HEK293 (cell line): ENCODE results near the gene MFSD11.

ENCODE experiments used
- EGR2 ChIP-seq: fragments of 450-650 bp; formaldehyde crosslinking; IDR thresholded peaks from 2 replicates; pipeline ENCODE4 v1.5.1; 2016; ENCODE audit warnings: low read depth, missing biosample characterization, missing genetic modification characterization
- GLIS2 ChIP-seq: fragments of 450-650 bp; formaldehyde crosslinking; IDR thresholded peaks from 2 replicates; pipeline ENCODE4 v1.5.1; 2016; ENCODE audit warnings: missing biosample characterization, missing genetic modification characterization
- IKZF3 ChIP-seq: fragments of 450-650 bp; IDR thresholded peaks from 2 replicates; pipeline ENCODE4 v1.5.0; 2018; ENCODE audit warnings: missing biosample characterization, mild to moderate bottlenecking, missing genetic modification characterization, moderate library complexity
- KLF1 ChIP-seq: fragments of 450-650 bp; formaldehyde crosslinking; IDR thresholded peaks from 2 replicates; pipeline ENCODE4 v1.5.1; 2016; ENCODE audit warnings: missing biosample characterization, missing genetic modification characterization
- KLF9 ChIP-seq: fragments of 450-650 bp; formaldehyde crosslinking; IDR thresholded peaks from 2 replicates; pipeline ENCODE4 v1.5.1; 2016; ENCODE audit warnings: missing biosample characterization, missing genetic modification characterization, low read depth
- OVOL3 ChIP-seq: fragments of 450-650 bp; formaldehyde crosslinking; IDR thresholded peaks from 2 replicates; pipeline ENCODE4 v1.5.1; 2016; ENCODE audit warnings: missing biosample characterization, missing genetic modification characterization
- SP2 ChIP-seq: fragments of 450-650 bp; formaldehyde crosslinking; IDR thresholded peaks from 2 replicates; pipeline ENCODE4 v1.5.1; 2016; ENCODE audit warnings: missing biosample characterization, missing genetic modification characterization
- ZBTB1 ChIP-seq: fragments of 450-650 bp; formaldehyde crosslinking; IDR thresholded peaks from 2 replicates; pipeline ENCODE4 v1.5.1; 2016; ENCODE audit warnings: missing biosample characterization, missing genetic modification characterization
- ZFHX2 ChIP-seq: fragments of 450-650 bp; formaldehyde crosslinking; conservative IDR thresholded peaks from 2 replicates; pipeline ENCODE4 v1.5.1; 2016; ENCODE audit warnings: missing biosample characterization, missing genetic modification characterization
- ZFP69B ChIP-seq: fragments of 450-650 bp; formaldehyde crosslinking; IDR thresholded peaks from 2 replicates; pipeline ENCODE4 v1.5.1; 2016; ENCODE audit warnings: missing biosample characterization, missing genetic modification characterization
- ZNF10 ChIP-seq: fragments of 450-650 bp; formaldehyde crosslinking; IDR thresholded peaks from 2 replicates; pipeline ENCODE4 v1.5.1; 2017; ENCODE audit warnings: missing biosample characterization, missing genetic modification characterization
- ZNF214 ChIP-seq: fragments of 450-650 bp; formaldehyde crosslinking; IDR thresholded peaks from 2 replicates; pipeline ENCODE4 v1.5.1; 2017; ENCODE audit warnings: missing biosample characterization, mild to moderate bottlenecking, missing genetic modification characterization, borderline replicate concordance
- ZNF335 ChIP-seq: fragments of 450-650 bp; formaldehyde crosslinking; conservative IDR thresholded peaks from 2 replicates; pipeline ENCODE4 v1.5.1; 2016; ENCODE audit warnings: missing biosample characterization, missing genetic modification characterization
- ZNF423 ChIP-seq: fragments of 450-650 bp; formaldehyde crosslinking; IDR thresholded peaks from 2 replicates; pipeline ENCODE4 v1.5.1; 2016; ENCODE audit warnings: missing biosample characterization, missing genetic modification characterization
- ZNF501 ChIP-seq: fragments of 450-650 bp; formaldehyde crosslinking; IDR thresholded peaks from 2 replicates; pipeline ENCODE4 v1.5.1; 2016; ENCODE audit warnings: missing biosample characterization, missing genetic modification characterization
- ZNF629 ChIP-seq: fragments of 450-650 bp; formaldehyde crosslinking; IDR thresholded peaks from 2 replicates; pipeline ENCODE4 v1.5.1; 2017; ENCODE audit warnings: missing biosample characterization, missing genetic modification characterization
- ZNF654 ChIP-seq: fragments of 450-650 bp; formaldehyde crosslinking; IDR thresholded peaks from 2 replicates; pipeline ENCODE4 v1.5.1; 2016; ENCODE audit warnings: low read depth, missing biosample characterization, missing genetic modification characterization
- ZNF660 ChIP-seq: fragments of 450-650 bp; IDR thresholded peaks from 2 replicates; pipeline ENCODE4 v1.5.1; 2018; ENCODE audit warnings: missing biosample characterization, mild to moderate bottlenecking, missing genetic modification characterization
- ZNF707 ChIP-seq: fragments of 450-650 bp; formaldehyde crosslinking; IDR thresholded peaks from 2 replicates; pipeline ENCODE4 v1.5.1; 2016; ENCODE audit warnings: missing biosample characterization, missing genetic modification characterization
- TF ChIP-seq, protein P1 (sequence below): fragments of 450-650 bp; formaldehyde crosslinking; IDR thresholded peaks from 2 replicates; pipeline ENCODE4 v1.5.1; 2016; ENCODE audit warnings: missing biosample characterization, missing genetic modification characterization
- TF ChIP-seq, protein P2 (sequence below): fragments of 450-650 bp; formaldehyde crosslinking; IDR thresholded peaks from 2 replicates; pipeline ENCODE4 v1.5.1; 2016; ENCODE audit warnings: missing biosample characterization, missing genetic modification characterization
- TF ChIP-seq, protein P3 (sequence below): fragments of 450-650 bp; formaldehyde crosslinking; IDR thresholded peaks from 2 replicates; pipeline ENCODE4 v1.5.1; 2016; ENCODE audit warnings: missing biosample characterization, missing genetic modification characterization
- TF ChIP-seq, protein P4 (sequence below): fragments of 450-650 bp; formaldehyde crosslinking; IDR thresholded peaks from 2 replicates; pipeline ENCODE4 v1.5.1; 2016; ENCODE audit warnings: missing biosample characterization, missing genetic modification characterization, borderline replicate concordance
- TF ChIP-seq, protein P5 (sequence below): fragments of 450-650 bp; formaldehyde crosslinking; optimal IDR thresholded peaks from 2 replicates; pipeline ENCODE3; 2016; ENCODE audit warnings: missing biosample characterization, mild to moderate bottlenecking, missing genetic modification characterization
- TF ChIP-seq, protein P6 (sequence below): fragments of 450-650 bp; formaldehyde crosslinking; IDR thresholded peaks from 2 replicates; pipeline ENCODE4 v1.5.1; 2016; ENCODE audit warnings: missing biosample characterization, missing genetic modification characterization

The MFSD11 gene

DNA sequence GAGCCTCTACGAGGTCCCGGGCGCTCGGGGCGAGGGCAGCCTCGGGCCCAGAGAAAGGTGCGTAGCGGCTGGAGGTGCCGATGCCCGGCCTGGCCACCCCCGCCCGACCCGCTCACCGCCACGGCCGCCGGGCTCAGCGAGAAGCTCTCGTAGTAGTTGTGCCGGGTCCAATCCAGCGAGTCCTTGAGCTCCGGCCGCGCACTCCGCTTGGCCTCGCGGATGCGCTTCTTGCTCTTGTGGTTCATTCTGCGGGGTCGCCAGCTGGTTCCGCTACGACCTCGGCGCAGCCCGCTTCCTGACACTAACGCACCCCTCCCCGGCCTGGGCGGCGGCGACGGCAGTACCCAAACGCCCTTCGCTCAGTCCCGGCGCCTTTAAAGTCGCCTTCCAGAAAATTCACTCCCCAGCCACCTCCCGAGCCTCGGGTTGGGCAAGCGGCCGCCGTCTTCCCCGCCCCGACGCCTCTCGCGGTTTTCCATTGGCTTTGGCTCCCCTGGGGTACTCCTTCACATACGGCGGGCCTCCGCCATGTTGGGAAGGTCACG, 11.6 kb upstream of the MFSD11 start, which contains the start of gene JMJD6 (continued):
- TF ChIP-seq ZNF660 (tag by site-specific recombination) (peak; percentile 25), KLF1 (tag by site-specific recombination) (peak; percentile 86), ZBTB1 (tag by site-specific recombination) (0 out of 2 replicates have a peak, but pooled peaks have one; percentile 23), GLIS2 (tag by site-specific recombination) (peak; percentile 33; the same call in 1 of the 2 replicates), ZNF423 (tag by site-specific recombination) (peak; percentile 14; the same call in 1 of the 2 replicates), ZNF707 (tag by site-specific recombination) (no peak), SP2 (tag by site-specific recombination) (peak; percentile 95), OVOL3 (tag by site-specific recombination) (no peak), KLF9 (peak; percentile 68), ZNF654 (tag by site-specific recombination) (no peak), ZNF629 (tag by site-specific recombination) (peak; percentile 49; the same call in 1 of the 2 replicates), ZFP69B (tag by site-specific recombination) (no peak), IKZF3 (tag by site-specific recombination) (peak; percentile 75), ZFHX2 (peak; percentile 63), ZNF10 (peak; percentile 19; the same call in 1 of the 2 replicates), ZNF214 (no peak), EGR2 (tag by site-specific recombination) (no peak), ZNF501 (tag by site-specific recombination) (peak; percentile 81; the same call in 1 of the 2 replicates), ZNF335 (tag by site-specific recombination) (peak; percentile 91)
- TF ChIP-seq, protein P1, sequence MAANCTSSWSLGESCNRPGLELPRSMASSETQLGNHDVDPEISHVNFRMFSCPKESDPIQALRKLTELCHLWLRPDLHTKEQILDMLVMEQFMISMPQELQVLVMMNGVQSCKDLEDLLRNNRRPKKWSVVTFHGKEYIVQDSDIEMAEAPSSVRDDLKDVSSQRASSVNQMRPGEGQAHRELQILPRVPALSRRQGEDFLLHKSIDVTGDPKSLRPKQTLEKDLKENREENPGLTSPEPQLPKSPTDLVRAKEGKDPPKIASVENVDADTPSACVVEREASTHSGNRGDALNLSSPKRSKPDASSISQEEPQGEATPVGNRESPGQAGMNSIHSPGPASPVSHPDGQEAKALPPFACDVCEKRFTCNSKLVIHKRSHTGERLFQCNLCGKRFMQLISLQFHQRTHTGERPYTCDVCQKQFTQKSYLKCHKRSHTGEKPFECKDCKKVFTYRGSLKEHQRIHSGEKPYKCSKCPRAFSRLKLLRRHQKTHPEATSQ: no peak
- TF ChIP-seq, protein P2, sequence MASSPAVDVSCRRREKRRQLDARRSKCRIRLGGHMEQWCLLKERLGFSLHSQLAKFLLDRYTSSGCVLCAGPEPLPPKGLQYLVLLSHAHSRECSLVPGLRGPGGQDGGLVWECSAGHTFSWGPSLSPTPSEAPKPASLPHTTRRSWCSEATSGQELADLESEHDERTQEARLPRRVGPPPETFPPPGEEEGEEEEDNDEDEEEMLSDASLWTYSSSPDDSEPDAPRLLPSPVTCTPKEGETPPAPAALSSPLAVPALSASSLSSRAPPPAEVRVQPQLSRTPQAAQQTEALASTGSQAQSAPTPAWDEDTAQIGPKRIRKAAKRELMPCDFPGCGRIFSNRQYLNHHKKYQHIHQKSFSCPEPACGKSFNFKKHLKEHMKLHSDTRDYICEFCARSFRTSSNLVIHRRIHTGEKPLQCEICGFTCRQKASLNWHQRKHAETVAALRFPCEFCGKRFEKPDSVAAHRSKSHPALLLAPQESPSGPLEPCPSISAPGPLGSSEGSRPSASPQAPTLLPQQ: 0 out of 2 replicates have a peak, but pooled peaks have one; percentile 14
- TF ChIP-seq, protein P3, sequence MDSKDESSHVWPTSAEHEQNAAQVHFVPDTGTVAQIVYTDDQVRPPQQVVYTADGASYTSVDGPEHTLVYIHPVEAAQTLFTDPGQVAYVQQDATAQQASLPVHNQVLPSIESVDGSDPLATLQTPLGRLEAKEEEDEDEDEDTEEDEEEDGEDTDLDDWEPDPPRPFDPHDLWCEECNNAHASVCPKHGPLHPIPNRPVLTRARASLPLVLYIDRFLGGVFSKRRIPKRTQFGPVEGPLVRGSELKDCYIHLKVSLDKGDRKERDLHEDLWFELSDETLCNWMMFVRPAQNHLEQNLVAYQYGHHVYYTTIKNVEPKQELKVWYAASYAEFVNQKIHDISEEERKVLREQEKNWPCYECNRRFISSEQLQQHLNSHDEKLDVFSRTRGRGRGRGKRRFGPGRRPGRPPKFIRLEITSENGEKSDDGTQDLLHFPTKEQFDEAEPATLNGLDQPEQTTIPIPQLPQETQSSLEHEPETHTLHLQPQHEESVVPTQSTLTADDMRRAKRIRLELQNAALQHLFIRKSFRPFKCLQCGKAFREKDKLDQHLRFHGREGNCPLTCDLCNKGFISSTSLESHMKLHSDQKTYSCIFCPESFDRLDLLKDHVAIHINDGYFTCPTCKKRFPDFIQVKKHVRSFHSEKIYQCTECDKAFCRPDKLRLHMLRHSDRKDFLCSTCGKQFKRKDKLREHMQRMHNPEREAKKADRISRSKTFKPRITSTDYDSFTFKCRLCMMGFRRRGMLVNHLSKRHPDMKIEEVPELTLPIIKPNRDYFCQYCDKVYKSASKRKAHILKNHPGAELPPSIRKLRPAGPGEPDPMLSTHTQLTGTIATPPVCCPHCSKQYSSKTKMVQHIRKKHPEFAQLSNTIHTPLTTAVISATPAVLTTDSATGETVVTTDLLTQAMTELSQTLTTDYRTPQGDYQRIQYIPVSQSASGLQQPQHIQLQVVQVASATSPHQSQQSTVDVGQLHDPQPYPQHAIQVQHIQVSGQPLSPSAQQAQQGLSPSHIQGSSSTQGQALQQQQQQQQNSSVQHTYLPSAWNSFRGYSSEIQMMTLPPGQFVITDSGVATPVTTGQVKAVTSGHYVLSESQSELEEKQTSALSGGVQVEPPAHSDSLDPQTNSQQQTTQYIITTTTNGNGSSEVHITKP (tag by site-specific recombination): peak; percentile 77
- TF ChIP-seq, protein P4, sequence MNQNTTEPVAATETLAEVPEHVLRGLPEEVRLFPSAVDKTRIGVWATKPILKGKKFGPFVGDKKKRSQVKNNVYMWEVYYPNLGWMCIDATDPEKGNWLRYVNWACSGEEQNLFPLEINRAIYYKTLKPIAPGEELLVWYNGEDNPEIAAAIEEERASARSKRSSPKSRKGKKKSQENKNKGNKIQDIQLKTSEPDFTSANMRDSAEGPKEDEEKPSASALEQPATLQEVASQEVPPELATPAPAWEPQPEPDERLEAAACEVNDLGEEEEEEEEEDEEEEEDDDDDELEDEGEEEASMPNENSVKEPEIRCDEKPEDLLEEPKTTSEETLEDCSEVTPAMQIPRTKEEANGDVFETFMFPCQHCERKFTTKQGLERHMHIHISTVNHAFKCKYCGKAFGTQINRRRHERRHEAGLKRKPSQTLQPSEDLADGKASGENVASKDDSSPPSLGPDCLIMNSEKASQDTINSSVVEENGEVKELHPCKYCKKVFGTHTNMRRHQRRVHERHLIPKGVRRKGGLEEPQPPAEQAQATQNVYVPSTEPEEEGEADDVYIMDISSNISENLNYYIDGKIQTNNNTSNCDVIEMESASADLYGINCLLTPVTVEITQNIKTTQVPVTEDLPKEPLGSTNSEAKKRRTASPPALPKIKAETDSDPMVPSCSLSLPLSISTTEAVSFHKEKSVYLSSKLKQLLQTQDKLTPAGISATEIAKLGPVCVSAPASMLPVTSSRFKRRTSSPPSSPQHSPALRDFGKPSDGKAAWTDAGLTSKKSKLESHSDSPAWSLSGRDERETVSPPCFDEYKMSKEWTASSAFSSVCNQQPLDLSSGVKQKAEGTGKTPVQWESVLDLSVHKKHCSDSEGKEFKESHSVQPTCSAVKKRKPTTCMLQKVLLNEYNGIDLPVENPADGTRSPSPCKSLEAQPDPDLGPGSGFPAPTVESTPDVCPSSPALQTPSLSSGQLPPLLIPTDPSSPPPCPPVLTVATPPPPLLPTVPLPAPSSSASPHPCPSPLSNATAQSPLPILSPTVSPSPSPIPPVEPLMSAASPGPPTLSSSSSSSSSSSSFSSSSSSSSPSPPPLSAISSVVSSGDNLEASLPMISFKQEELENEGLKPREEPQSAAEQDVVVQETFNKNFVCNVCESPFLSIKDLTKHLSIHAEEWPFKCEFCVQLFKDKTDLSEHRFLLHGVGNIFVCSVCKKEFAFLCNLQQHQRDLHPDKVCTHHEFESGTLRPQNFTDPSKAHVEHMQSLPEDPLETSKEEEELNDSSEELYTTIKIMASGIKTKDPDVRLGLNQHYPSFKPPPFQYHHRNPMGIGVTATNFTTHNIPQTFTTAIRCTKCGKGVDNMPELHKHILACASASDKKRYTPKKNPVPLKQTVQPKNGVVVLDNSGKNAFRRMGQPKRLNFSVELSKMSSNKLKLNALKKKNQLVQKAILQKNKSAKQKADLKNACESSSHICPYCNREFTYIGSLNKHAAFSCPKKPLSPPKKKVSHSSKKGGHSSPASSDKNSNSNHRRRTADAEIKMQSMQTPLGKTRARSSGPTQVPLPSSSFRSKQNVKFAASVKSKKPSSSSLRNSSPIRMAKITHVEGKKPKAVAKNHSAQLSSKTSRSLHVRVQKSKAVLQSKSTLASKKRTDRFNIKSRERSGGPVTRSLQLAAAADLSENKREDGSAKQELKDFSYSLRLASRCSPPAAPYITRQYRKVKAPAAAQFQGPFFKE (tag by site-specific recombination): no peak
- TF ChIP-seq, protein P5, sequence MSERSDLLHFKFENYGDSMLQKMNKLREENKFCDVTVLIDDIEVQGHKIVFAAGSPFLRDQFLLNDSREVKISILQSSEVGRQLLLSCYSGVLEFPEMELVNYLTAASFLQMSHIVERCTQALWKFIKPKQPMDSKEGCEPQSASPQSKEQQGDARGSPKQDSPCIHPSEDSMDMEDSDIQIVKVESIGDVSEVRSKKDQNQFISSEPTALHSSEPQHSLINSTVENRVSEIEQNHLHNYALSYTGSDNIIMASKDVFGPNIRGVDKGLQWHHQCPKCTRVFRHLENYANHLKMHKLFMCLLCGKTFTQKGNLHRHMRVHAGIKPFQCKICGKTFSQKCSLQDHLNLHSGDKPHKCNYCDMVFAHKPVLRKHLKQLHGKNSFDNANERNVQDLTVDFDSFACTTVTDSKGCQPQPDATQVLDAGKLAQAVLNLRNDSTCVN (tag by site-specific recombination): peak; percentile 87
- TF ChIP-seq, protein P6, sequence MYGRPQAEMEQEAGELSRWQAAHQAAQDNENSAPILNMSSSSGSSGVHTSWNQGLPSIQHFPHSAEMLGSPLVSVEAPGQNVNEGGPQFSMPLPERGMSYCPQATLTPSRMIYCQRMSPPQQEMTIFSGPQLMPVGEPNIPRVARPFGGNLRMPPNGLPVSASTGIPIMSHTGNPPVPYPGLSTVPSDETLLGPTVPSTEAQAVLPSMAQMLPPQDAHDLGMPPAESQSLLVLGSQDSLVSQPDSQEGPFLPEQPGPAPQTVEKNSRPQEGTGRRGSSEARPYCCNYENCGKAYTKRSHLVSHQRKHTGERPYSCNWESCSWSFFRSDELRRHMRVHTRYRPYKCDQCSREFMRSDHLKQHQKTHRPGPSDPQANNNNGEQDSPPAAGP (tag by site-specific recombination): peak; percentile 45; the same call in 1 of the 2 replicates
